Mesenteric fat pad (tissue), 1 donor: ENCODE data around the gene IL32. TPM values are rescaled to one million over a fixed set of nuclear protein-coding genes. Genes with fewer than 3 reads are reported as not detected.

ENCODE experiments used
- DNase-seq: peaks from one replicate; pipeline ENCODE4 v3.0.0-alpha.2; 2020; ENCODE audit warnings: low spot score
- total RNA-seq: library from RNA; stranded (reverse); fragmentation: NEBNext Ultra II Directional; extraction: Animal tissue kit (Norgen Biotek cat#: 25700); gene quantifications from one replicate; pipeline ENCODE4 v1.2.1, GENCODE V29; 2021
- donor health status: DM: yes; HTN: yes; CAD: no.

The IL32 gene
- total RNA-seq, 1 donor from 2014 or later, result 36.0 TPM

DNA sequence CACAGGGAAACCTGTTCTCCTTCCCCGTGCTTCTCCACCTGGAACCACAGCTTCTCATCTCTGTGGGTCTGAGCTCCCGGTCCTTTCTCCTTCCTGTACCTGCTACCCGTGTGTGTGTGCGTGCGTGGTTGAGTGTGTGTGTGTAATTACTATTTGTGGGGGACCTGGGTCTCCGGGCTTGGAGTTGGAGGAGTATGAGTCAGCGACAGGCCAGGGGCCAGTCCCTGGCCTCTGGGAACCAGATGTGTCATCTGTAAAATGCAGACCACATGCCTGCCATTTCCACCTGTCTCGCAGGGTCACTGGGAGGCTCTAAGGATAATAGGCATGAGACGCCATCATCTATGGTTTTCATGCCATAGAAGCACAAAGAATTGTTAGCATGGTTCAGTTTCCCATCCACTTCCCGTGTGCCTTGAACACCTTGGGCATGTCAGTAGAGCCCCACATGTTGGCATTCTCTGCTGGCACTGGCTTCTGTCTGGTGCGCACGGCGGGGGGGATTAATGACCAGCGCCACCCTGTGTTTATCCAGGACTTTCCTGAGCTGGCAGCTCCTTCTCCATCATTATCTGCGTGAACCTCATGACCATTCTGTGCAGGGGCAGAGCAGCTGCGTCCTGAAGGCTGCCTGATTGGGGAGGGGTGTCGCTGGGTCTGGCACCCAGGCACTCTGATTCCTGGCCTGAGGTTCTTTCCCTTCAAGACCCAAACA, 48.5 kb downstream of the IL32 start:
- no peak for DNase-seq

DNA sequence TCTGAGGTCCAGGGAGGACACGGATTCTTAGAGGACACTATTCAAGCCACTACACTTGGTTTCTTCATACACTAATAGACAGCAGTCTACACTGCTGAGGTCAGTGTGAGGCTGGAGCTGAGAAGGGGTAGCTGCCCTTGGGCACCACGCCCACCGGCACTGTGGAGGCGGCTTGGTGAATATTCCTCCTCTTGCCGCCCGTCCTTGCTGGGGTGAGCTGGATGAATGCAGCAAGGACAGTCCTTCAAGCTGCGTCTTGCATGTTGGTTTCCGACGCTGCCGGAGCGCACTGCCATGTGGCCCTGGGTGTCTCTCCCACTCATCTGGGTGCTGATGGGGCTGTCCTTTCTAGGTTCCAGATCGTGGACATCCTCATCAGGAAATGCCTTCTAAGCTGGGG, 49.6 kb downstream of the IL32 start:
- no peak for DNase-seq

DNA sequence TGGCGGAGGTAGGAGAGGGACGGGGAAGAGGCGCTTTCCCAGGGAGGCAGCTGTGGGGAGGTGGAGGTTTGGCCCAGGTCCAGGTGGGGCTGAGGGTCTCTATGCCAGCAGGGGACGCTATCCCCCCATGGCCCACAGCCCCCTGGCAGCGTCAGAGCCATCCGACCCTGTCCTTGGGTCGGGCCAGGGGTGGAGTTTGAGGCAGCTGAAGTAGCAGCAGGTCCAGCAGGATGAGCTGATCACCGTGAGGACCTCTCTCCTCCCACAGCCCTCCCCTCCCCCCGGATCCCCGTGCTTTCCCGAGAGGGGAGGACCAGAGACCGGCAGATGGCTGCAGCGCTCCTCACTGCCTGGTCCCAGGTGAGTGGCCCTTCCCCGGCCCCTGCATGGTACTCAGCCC, 50.1 kb downstream of the IL32 start:
- DNase-seq, result no peak

DNA sequence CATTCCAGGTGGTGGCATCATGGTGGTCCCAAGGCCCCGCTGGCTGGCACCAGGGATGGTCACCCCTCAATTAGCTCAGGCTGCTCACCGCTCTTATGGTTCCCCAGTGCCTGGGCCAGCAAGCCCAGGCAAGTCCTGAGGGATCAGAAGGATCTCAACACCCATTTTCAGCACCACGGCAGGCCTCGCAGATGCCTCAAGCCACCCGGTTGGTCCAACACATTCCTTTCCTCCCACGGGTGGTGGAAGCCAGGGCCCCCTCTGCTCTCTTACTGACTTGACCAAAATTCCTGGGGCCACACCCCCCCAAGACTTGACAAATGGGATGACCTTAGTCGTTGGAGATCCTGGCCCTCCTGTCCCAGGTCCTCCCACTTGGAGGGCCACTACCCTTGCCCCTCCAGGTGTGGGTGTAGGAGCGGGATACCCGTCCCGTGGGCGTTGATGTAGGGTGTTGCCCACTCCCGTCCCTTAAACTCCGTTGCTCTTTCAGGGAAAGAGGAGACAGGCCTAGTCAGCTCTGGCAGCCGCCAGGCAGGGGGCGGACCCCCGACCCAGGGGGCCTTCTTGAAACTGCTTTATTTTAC, 52.9 kb downstream of the IL32 start:
- no peak for DNase-seq

DNA sequence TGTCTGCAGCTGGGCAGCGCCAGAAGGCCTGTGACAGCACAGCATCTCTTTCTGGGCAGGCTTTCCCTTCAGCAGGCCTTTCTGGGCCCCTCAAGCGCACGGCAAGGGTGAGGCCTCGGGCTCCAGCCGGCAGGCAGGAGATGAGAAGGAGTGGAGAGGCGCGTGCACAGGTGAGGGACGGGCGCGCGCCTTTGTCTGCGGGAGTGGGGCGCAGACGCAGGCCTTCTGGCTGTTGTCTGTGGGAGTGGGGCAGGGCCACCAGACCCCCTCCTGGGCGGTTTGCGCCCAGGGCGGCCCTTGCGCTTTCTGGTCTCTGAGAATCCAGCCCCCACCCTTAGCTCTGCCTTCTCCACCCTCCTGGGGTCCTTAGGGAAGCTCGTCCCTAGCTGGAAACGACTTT, 53.4 kb downstream of the IL32 start:
- no peak for DNase-seq

Other genes starting within 250 kb of the IL32 start
- not detected for gene PRSS21, start 248.4 kb upstream of the IL32 start, total RNA-seq
- not detected for gene ZG16B, start 235.3 kb upstream of the IL32 start, total RNA-seq
- not detected for gene PRSS22, start 207.5 kb upstream of the IL32 start, total RNA-seq
- 21.5 TPM for gene FLYWCH2, start 182.4 kb upstream of the IL32 start, total RNA-seq
- gene FLYWCH1, start 153.7 kb upstream of the IL32 start, total RNA-seq, result 32.0 TPM
- not detected for gene KREMEN2, start 101.4 kb upstream of the IL32 start, total RNA-seq
- 4.5 TPM for gene PAQR4, start 96.3 kb upstream of the IL32 start, total RNA-seq
- 0.58 TPM for gene PKMYT1, start 85.2 kb upstream of the IL32 start, total RNA-seq
- gene CLDN9, start 52.7 kb upstream of the IL32 start, total RNA-seq, result not detected
- gene CLDN6, start 47.5 kb upstream of the IL32 start, total RNA-seq, result not detected
- 84.8 TPM for gene TNFRSF12A, start 45.3 kb upstream of the IL32 start, total RNA-seq
- gene HCFC1R1, start 41.7 kb upstream of the IL32 start, total RNA-seq, result 26.5 TPM
- gene THOC6, start 41.6 kb upstream of the IL32 start, total RNA-seq, result 20.6 TPM
- gene BICDL2, start 28.7 kb upstream of the IL32 start, total RNA-seq, result not detected
- 21.6 TPM for gene MMP25, start 19.1 kb upstream of the IL32 start, total RNA-seq
- gene ZSCAN10, start 33.7 kb downstream of the IL32 start, total RNA-seq, result not detected
- gene ZNF205, start 46.9 kb downstream of the IL32 start, total RNA-seq, result 6.1 TPM
- gene ZNF213, start 69.4 kb downstream of the IL32 start, total RNA-seq, result 6.0 TPM
- gene OR1F1, start 122.6 kb downstream of the IL32 start, total RNA-seq, result not detected
- gene ZNF200, start 169.5 kb downstream of the IL32 start, total RNA-seq, result 8.4 TPM
- 6.0 TPM for gene MEFV, start 191.0 kb downstream of the IL32 start, total RNA-seq
- gene ZNF263, start 217.9 kb downstream of the IL32 start, total RNA-seq, result 25.9 TPM
- gene TIGD7, start 239.8 kb downstream of the IL32 start, total RNA-seq, result 5.2 TPM
- 17.9 TPM for gene ZNF75A, start 239.9 kb downstream of the IL32 start, total RNA-seq